GM19328 (cell line): ENCODE results near the gene CYP27C1.

Source experiments
- ATAC-seq: cut with Tn5 transposase; IDR thresholded peaks from one replicate; pipeline ENCODE4 v1.9.1; 2021; ENCODE audit warnings: mild to moderate bottlenecking, moderate library complexity; ENCODE audit not compliant: unreplicated experiment

The CYP27C1 gene

GRCh38 chr2:127157651-127158485 lies 62.2 kb downstream of the CYP27C1 start:
- no peak for ATAC-seq

DNA sequence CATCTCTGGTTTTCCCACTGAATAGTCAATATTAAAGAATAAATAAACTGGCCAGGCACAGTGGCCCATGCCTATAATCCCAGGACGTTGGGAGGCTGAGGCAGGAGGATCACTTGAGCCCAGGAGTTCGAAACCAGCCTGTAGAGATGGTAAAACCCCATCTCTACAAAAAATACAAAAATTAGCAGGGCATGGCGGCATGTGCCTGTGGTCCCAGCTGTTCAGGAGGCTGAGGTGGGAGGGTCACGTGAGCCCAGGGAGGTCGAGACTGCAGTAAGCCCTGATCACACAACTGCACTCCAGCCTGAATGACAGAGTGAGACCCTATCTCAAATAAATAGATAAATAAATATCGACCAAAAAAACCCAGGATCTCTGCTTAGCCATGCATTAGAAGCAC lies 63.0 kb downstream of the CYP27C1 start:
- ATAC-seq, result no peak

GRCh38 chr2:127155947-127156346 lies 64.2 kb downstream of the CYP27C1 start:
- ATAC-seq, result no peak

DNA sequence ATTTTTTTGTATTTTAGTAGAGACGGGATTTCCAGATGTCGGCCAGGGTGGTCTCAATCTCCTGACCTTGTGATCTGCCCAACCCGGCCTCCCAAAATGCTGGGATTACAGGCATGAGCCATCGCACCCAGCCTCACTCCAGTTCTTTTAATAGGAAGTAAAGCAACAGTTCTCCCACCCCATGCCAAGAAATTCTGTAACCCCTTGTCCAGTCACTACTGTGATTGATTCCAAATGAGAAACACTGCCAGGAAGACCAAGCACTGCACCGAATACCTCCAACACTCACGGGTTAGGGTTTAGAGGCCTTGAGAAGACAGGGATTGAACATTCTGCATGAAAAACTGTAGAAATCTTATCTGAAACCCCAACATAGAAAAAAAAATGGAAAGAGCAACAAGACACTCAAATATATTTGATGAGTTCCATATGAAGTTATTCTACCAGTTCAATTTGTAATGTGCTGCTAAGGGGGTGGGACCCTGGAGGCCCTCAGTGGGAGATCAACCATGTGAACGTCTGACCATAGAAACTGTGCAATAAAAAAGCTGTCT lies 65.0 kb downstream of the CYP27C1 start:
- no peak for ATAC-seq

- ATAC-seq, result no peak
Observed at GRCh38 chr2:127154396-127154795, 65.7 kb downstream of the CYP27C1 start.

DNA sequence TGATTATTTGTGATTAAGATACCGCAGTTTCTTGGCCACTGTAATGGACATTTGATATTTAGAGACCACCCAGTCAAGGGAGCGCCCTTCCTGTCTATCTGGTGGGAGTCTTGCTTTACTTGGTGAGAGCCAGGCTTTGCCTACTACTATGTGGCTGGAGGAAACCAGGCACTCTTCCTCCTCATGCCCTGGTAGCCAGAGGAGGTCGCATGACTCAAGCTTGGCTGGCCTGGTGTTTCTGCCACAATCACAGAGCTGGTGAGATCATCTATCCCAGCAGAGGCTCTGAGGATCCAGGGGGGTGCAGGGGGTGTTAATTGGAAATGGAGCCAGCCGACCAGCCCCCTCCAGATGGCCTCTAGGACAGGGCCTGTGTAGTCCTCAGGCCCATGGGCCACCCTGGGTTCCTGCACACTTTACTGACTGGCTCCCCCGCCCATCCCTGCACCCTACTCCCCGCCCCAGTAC lies 66.4 kb downstream of the CYP27C1 start:
- no peak for ATAC-seq

GRCh38 chr2:127150996-127151395 lies 69.1 kb downstream of the CYP27C1 start:
- ATAC-seq, result no peak

DNA sequence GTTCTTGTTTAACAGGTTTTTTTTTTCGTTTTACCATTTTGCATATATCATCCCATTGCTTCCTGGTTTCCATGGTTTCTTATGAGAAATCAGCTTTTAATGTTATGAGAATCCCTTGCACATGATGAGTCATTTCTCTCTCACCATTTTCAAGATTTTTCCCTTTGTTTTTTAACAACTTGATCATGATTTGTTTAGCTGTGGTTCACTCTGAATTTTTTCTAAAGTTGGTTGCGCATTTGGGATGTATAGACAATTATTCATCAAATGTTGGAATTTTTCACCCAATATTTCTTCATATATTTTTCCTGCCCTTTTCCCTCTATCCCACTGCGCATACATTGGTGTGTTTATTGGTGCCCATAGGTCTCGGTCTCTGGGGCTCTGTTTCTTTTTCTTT lies 70.7 kb downstream of the CYP27C1 start:
- no peak for ATAC-seq

GRCh38 chr2:127146820-127147502 lies 73.1 kb downstream of the CYP27C1 start:
- no peak for ATAC-seq

DNA sequence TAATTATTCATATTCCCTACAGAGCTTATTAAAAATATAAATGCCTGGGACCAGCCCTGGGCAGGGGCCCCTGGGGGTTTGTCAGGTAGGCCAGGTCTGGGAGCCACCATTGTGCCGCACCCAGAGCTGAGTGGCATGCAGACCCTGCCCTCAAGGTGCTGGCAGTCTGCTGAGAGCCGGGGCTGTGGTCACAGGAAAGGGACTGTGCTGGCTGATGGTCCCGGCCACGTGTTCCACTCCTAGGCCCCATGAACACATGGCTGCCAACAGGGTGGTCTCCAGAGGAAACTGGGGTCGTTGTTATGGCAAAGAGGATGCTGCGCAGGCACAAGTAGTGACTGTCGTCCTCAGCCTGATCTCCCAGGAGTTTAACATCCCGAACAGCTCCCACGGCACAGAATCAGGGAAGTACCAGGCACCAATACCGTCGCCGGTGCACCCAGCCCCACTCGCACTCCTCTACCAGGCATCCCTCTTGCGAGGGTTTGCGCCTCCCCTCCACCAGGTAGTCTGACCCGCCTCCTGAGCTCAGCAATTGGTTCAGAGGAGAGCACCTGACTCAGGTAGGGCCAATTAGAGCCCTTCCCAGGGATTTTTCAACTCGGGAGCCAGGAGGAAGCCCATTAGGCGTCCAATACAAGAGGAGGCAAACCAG lies 73.9 kb downstream of the CYP27C1 start:
- no peak for ATAC-seq

DNA sequence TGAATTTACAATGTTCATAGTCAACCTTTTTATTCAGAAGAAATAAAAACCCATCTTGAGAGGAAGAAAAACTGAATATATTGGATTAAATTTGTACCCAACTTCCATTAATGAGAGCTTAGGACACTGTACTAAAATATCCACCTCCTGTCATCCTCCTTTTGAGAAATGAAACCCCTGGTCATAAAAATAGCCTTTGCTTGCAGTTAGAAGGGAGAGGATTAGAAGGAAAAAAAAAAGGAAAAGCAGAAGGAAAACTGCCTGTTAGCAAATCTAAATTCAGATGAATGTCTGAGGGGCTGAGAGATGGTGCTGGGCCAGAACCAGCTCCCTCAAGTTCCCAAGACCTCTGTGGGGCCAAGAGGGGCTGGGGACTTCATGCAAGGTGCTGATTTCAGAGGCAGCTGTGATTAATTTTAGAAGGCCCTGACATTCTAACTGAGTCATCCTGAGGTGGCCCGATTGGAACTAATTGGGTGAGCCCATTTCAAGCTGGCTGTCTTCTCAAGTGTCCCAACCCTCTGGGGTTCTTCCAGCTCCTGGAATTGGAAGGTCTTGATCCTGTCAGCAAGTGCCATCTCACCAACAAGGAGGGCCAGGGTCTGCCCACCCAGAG lies 74.7 kb downstream of the CYP27C1 start:
- ATAC-seq, result no peak

GRCh38 chr2:127143841-127144782 lies 76.0 kb downstream of the CYP27C1 start:
- ATAC-seq, result no peak

DNA sequence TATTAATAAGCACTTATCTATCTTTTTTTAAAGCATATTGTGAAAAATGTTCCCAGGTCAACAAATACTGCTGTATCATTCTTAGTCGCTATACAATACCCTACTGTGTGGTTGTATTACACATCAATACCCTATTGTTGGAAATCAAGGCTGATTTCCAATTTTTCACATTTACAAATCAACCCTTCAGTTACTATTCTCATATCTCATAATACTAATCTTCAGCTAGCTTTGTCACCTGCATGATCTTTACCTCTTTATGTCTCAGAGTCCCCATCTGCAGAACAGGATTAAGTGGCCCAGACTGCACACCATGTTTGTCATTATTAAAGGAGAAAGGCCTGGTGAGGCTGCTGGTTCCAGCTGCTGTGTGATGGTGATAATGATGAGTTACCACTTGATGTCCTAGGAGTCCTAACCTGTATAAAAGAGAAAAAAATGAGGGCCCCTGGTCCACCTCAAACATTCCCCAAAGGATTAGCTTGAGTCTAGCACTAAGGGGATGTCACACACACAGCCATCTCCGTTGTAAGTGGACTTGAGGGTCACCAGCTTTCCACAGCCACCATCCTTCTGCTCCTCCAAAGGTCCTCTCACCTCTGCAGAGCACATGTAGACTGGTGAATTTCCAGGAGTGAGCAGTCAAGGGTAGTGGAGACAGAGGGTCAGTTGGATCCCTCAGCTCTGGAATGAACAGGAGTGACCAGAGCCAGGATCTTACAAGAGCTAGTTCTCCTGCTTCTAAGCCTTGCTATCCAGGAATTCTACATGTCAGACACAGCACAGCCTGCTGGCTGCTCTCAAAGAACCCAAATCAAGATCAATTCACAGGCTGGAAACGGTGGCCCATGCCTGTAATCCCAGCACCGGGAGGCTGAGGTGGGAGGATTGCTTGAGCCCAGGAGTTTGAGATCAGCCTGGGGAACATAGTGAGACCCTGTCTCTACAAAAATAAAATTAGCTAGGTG lies 77.2 kb downstream of the CYP27C1 start:
- no peak for ATAC-seq

GRCh38 chr2:127140538-127140937 lies 79.6 kb downstream of the CYP27C1 start:
- ATAC-seq, result no peak

- ATAC-seq, result no peak
Observed at GRCh38 chr2:127139766-127140165, 80.3 kb downstream of the CYP27C1 start.

- no peak for ATAC-seq
Observed at GRCh38 chr2:127138281-127138680, 81.8 kb downstream of the CYP27C1 start.

DNA sequence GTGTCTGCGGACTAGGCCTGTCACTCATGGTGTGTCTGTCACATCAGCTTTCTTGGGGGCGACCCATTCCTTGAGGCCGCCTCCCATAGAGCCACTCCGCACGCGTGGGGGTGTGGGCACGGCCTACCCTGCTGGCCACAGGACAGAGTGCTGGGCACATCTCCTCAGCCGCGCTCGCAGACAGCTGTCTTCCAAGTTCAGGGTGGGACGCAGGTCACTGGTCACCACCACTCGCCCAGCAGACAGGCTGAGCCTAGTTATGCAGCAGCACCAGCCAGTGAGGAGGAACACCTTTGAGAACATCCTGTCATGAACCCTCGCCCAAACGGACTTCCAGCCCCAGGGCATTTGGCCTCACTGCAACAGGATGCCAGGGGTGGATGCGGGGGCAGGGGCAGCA lies 82.4 kb downstream of the CYP27C1 start:
- ATAC-seq, result no peak

- ATAC-seq, result no peak
Observed at GRCh38 chr2:127137225-127137624, 82.9 kb downstream of the CYP27C1 start.
